SK-N-SH (cell line): ENCODE data around the gene BID.

Experiments used
- CHD2 ChIP-seq: fragments of 150-350 bp; IDR thresholded peaks from 2 replicates; pipeline ENCODE4 v1.6.1; 2018; ENCODE audit warnings: low read length; ENCODE audit not compliant: partially characterized antibody
- CTCF ChIP-seq: fragments of 200-600 bp; sonication (generic); IDR thresholded peaks from 2 replicates; pipeline ENCODE4 v1.6.1; 2017; ENCODE audit warnings: antibody characterized with exemption, mild to moderate bottlenecking, moderate library complexity
- EP300 ChIP-seq, 2 experiments: IDR thresholded peaks; 2 replicates each; pipeline versions ENCODE4 v1.4.0 to v1.6.1; 2012; ENCODE audit warnings: borderline replicate concordance in 1 of 2, low read depth in 1 of 2, low read length in 1 of 2
- EZH2phosphoT487 ChIP-seq: fragments of 200-600 bp; sonication (generic); IDR thresholded peaks from 2 replicates; pipeline ENCODE4 v1.6.1; 2017; ENCODE audit warnings: low read depth, mixed run types, mild to moderate bottlenecking, antibody characterized with exemption, moderate library complexity, borderline replicate concordance
- FOXM1 ChIP-seq: IDR thresholded peaks from 2 replicates; pipeline ENCODE4 v1.4.0; 2012; ENCODE audit warnings: low read depth, mild to moderate bottlenecking
- POLR2AphosphoS5 ChIP-seq: IDR thresholded peaks from 2 replicates; pipeline ENCODE4 v1.6.1; 2012; ENCODE audit warnings: low read depth, low read length
- REST ChIP-seq: IDR thresholded peaks from 2 replicates; pipeline ENCODE4 v1.6.1; 2012; ENCODE audit warnings: mild to moderate bottlenecking, low read depth, low read length, moderate library complexity
- RFX5 ChIP-seq: IDR thresholded peaks from 2 replicates; pipeline ENCODE4 v1.6.1; 2012; ENCODE audit warnings: mild to moderate bottlenecking, improper control_type of control experiment, low read length
- SIN3A ChIP-seq: IDR thresholded peaks from 2 replicates; pipeline ENCODE4 v1.6.1; 2012; ENCODE audit warnings: low read depth, mild to moderate bottlenecking, low read length, moderate library complexity, borderline replicate concordance
- USF2 ChIP-seq: fragments of 150-350 bp; IDR thresholded peaks from 2 replicates; pipeline ENCODE4 v1.6.1; 2017; ENCODE audit warnings: antibody characterized with exemption, low read length, low read depth, borderline replicate concordance

- TF ChIP-seq CTCF = no peak
- TF ChIP-seq REST = no peak
- no peak for TF ChIP-seq USF2
- no peak for TF ChIP-seq CHD2
- no peak for TF ChIP-seq POLR2AphosphoS5
- no peak for TF ChIP-seq FOXM1
- TF ChIP-seq EP300 (IDR thresholded peaks at IDR 0.05; ENCODE audit: borderline replicate concordance in 1 of 2, low read depth in 1 of 2, low read length in 1 of 2) = no peak
- no peak for TF ChIP-seq SIN3A
- TF ChIP-seq RFX5 = no peak
- TF ChIP-seq EZH2phosphoT487 = no peak
Measured at GRCh38 chr22:17706947-17707346, 67.3 kb downstream of the BID start.
